LoVo (cell line): Measurements from ENCODE around the gene GLRX.
"Not testable (repeated sequence)": the region's sequence is repeated elsewhere in the genome, so short reads cannot be mapped to it uniquely, and the experiment has no call there.

Source experiments
- DNase-seq: peaks from one replicate; pipeline ENCODE4 v3.0.0-alpha.2; 2016; ENCODE audit warnings: low spot score

GLRX gene

DNA sequence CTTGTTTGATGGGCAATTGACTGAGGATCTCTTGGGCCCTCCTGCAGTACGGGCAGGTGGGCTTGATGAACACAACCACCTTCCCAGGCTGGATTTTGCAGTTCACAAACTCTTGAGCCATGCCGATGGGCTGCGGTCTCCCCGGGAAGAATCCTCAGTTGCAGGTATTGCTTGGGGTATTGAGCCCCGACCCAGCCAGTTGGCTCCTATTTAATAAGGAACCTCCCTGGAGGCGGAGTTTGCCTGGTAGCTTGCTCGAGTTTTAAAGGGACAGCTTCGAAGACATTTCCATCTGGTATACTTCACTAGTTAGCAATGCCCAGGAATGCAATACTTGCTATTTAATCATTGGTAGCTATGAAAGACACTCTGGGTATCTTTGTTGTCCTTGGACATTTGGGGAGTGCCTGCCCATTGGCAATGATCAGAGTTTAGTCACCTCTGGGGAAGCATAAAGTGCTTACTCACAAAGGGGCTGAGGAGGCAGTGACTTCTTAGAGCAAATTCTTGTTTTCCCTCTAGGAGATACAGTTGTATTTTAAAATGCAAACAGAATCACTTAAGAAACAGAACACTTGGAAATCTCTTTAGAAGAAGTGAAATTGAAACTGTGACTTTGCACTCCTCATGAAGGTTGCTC, at the start of gene GLRX:
Gene GLRX, minus strand, starts transcription at position 185 of the 640 bp plus-strand sequence. Its CDS starts 64 bp downstream, at position 121.
- DNase-seq, result peak; percentile 82

DNA sequence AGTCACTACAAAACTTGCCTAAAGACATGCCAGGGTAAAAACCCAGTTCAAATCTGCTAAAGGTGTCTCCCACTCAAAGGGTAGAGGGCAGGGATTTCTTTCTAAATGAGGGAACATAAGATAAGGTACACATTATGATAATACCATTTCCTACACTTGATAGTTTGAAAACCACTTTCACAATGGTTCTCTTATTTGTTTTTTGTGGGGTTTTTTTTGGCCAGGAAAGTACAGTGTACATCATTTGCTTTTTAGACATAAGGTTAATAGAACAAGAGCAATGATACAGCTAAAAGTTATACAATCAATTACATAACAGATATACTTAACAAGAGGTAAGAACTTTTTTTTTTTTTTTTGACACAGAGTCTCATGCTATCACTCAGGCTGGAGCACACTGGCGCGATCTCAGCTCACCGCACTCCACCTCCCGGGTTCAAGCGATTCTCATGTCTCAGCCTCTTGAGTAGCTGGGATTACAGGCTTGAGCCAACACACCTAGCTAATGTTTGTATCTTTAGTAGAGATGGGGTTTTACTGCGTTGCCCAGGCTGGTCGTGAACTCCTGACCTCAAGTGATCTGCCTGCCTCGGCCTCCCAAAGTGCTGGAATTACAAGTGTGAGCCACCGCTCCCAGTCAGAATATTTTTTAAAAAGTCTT, 48.8 kb upstream of the GLRX start:
- DNase-seq, result no peak

GRCh38 chr5:95870105-95870672, 47.7 kb upstream of the GLRX start:
- DNase-seq, result no peak

DNA sequence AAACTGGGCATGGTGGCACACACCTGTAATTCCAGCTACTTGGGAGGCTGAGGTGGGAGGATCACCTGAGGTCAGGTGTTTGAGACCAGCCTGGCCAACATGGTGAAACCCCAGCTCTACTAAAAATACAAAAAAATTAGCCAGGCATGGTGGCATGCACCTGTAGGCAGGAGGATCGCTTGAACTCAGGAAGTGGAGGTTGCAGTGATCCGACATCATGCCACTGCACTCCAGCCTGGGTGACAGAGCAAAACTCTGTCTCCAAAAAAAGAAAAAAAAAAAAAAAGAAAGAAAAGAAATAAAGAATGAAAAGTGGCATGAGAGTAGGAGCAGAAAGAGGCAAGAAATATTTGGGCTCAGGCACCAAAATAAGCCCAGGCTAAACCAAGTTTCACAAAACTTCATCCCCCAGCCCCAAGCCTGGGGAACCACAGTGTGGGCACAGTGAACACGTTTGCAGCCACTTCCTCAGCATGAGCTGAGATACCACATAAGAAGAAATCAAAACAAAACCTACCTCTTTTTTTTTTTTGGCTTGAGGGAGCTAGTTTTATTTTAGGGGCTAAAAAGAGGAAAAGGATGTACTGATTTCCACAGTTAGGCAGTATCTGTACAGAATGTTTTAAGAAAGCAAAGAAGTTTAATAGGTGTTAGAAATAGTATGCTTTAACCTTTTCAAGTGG, 46.8 kb upstream of the GLRX start:
- DNase-seq, result not testable (repeated sequence)

DNA sequence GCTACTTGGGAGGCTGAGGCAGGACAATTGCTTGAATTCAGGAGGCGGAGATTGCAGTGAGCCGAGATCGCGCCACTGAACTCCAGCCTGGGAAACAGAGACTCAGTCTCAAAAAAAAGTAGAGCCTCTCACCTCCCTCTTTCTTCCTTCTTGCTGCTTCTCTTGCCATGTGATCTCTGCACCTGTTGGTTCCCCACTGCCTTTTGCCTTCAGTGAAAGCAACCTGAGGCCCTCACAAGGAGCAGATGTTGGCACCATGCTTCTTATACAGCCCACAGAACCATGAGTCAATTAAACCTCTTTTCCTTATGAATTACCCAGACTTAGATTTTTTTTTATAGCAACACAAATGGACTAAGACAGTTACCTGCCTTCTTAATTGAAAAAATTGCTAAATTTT, 45.6 kb upstream of the GLRX start:
- DNase-seq, result no peak

DNA sequence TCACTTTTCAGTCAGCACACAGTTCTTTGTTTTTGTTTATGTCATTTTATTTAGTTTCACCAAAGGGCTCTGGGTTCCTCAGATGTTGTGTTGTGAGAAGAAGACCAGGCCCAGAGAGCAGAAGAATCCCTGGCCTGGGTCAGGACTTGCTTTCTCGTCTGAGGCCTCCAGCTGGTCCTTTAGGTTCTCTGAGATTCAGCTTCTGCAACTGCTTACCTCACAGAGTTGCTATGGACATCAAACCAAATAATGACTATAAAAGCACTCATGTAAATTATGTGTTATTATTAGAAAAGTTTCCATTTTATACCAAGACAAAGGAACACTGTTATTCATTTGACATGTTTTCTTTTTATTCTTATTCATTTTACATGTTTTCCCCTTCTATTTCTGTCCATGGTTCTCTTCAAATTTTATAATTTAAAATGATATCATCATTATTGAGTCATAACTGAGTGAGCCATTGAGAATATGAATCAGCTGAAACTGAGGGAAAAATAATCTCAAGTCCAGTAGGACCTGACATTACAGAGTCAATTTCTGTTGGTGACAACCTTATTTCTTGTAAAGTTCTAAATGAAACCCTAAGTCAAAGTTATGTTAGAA, 44.0 kb upstream of the GLRX start:
- DNase-seq, result no peak

DNA sequence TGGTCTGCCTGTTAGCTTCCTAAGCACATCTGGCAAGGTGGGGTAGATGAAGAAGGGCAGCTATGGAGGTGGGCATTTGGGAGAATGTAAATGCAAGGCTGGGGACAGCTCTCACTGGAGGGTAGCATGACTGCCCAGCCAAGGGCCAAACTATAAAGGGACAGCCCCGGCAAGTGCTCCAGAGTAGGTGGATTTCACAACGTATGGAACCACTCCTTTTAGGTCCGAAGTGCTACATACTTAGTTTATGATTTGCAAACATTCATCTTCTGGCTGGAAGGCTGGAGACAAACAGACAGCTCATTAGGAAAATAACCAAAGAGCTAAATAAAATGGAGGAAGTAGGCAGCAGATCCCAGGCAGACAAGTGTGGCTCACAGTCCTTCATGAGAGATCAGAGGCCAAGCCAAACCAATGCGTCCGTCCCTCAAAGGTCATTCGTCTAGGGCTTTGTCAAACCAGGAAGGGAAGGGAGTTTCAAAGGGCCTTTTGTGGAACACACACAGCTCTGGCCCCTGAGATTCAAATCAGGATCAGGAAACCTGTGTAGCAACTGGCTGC, 42.5 kb upstream of the GLRX start:
- DNase-seq, result peak; percentile 36

DNA sequence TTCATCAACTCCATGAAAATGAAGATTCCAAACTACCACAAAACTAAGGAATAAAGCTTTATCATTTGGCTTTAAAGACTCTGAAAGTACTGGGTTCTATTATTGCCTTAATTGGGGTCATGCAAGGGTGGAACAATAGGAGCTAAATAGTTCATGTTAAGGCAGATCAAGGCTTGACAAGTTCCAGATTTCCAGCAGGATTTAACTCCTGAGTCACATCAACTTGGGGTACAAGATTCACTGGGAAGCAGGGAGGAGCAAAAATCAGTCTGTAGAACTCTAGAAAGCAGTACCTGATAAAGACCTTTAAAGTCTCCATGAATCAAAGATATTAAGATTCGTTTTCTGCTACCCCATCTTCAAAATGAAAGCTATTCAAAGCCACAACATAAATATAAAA, 41.9 kb upstream of the GLRX start:
- DNase-seq, result no peak

- no peak for DNase-seq
Measured at GRCh38 chr5:95863383-95863757, 40.8 kb upstream of the GLRX start.

- DNase-seq, result no peak
Measured at GRCh38 chr5:95862671-95863382, 40.3 kb upstream of the GLRX start.

DNA sequence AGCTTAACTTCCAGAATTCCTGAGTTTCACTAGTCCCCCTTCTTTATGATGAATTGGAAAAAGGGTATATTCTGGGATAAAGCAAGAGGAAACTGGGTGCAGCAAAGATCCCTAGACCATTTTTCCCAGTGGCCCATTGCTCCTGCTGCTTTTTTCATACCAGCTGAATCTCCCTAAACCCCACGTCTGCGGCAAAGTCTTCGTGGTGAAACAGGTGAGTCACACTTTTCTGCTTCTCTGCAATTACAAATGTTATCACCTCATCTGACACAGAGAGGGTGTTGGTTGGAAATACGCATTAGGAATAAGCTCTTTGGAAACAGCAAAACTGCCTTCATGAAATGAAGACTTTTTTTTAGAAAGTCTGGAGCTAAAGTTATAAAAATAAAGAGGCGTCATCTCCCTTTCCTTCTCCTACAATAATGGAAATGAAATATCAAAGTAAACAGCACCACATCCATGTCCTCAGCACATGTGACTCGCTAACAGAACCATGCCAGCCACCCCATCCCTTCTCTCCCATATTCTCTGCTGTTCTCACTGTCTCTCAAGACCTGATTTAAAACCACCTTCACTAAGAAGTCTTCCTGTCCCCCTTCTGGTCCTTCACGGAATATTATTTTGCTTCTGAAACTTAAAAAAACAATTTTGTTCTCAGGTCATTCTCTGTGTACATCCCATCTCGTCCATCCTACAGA, 39.5 kb upstream of the GLRX start:
- no peak for DNase-seq

DNA sequence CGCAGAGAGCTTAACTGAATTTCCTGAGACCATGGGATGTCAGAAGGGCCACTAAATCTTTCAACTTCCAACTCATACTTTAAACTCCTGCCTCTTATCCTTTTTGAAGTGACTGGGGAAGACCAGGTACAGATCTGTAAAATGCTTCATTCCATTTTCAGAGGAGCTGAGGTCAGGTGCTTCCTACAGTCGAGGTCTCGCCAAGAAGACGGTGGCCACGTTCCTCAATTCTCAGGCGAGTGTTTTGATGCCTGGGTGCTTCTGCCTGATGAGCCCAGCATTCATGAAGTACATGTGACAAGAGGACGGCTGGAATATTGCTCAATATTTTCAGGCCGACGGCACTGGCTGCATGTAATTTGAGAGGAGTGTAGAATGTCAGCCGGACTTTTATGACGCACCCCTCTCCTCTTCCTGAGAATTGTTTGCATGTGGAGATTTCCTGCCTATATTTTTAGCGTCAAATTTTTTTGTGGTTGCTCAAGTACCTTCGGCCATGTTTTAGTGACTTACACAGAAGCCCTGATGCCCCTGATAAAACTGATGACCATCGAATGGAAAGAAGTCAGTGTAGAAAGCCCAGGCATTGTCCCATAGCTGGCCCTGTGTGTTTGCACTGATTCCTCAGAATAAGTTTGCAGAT, 38.8 kb upstream of the GLRX start:
- DNase-seq, result no peak

DNA sequence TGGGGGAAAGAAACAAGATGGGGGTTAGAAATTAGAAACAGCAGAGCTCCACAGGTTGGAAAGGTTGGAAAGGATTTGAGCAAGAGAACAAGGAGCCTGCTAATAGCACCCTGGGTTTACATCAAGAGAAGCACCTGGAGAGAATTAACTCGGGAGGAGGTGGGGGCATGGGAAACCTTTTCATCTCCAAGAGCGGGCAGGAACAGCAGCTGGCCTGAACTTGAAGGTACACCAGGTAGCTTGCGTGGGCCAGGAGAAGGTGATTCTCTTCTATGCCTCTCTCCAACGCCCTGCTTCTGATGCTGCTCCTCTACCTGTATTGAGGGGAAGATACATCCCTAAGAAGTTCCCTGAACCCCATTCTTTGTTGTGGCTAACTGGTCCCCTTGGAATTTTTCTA, 37.1 kb upstream of the GLRX start:
- DNase-seq, result no peak

DNA sequence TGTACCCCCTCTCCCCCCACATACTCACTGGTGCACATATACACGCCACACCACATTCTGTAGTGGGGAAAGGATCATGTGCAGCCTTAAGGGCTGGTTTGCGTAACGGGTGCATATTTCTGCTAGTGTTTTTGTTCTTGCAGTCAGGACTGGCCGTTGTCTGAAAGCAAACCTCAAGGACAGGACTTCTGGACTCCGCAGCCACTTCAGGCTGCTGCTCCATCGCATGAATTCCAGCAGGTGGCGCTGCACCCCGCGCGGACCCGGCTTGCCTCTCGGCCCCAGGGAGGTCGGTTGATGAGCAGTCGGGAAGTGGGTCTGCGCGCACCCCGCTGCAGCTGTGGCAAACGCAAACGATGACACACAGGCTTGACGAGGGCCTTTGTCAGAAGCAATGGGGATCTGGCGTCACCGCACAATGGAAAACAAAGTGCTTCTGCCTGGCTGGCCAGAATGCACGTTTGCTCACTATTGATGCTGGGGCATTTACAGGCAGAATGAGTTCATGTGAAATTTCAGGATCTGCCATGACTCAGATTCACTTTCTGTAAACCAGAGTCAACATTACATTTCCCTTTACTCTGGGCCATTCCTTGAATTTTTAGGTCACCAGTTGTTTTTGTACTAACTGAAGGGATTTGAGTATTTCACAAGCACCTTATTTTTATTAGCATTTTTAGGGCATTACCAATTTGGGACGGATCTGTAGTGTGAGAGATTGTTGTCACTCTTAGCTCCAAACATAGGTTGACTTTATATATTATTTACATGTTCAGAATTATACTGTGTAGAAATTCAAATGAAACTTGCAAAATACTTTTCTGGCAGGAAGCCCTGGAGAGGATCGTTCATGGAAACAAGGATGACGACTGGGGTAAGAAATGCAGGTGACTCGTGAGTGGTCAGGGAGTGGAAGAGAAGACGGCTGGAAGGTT, 36.4 kb upstream of the GLRX start:
- peak; percentile 90 for DNase-seq

GRCh38 chr5:95858023-95858461, 35.5 kb upstream of the GLRX start:
- no peak for DNase-seq

- no peak for DNase-seq
Measured at GRCh38 chr5:95857185-95857945, 34.8 kb upstream of the GLRX start.

GRCh38 chr5:95856501-95856981, 34.0 kb upstream of the GLRX start:
- no peak for DNase-seq

- no peak for DNase-seq
Measured at GRCh38 chr5:95853490-95853889, 31.0 kb upstream of the GLRX start.
